ENCODE data around the gene FOXP1.

- no peak for TF ChIP-seq OSR1 (CRISPR knock-in tag; IDR thresholded peaks at IDR 0.05)
- no peak for TF ChIP-seq ZNF70 (CRISPR knock-in tag; IDR thresholded peaks at IDR 0.05)
- no peak for TF ChIP-seq PATZ1 (CRISPR knock-in tag; IDR thresholded peaks at IDR 0.05; ENCODE audit: borderline replicate concordance)
- TF ChIP-seq TSHZ2 (CRISPR knock-in tag; IDR thresholded peaks at IDR 0.05), result no peak
- no peak for TF ChIP-seq ESRRG (CRISPR knock-in tag; IDR thresholded peaks at IDR 0.05)
- no peak for TF ChIP-seq ZFP30 (CRISPR knock-in tag; IDR thresholded peaks at IDR 0.05)
- TF ChIP-seq TOX (CRISPR knock-in tag; IDR thresholded peaks at IDR 0.05; ENCODE audit: borderline replicate concordance), result no peak
Observed at GRCh38 chr3:71500696-71501095, 82.8 kb downstream of the FOXP1 start.

All from SK-N-SH treated with all-trans-retinoic acid at 6 μM for 48 hours (cell line).